T-helper 2 cell (primary cell): ENCODE measurements around the gene TDRD3.

ENCODE experiments used
- DNase-seq, 5 experiments: peaks; one replicate each; pipeline versions ENCODE4 v3.0.0 to v3.0.0-alpha.2; 2012 to 2022

TDRD3 gene

DNA sequence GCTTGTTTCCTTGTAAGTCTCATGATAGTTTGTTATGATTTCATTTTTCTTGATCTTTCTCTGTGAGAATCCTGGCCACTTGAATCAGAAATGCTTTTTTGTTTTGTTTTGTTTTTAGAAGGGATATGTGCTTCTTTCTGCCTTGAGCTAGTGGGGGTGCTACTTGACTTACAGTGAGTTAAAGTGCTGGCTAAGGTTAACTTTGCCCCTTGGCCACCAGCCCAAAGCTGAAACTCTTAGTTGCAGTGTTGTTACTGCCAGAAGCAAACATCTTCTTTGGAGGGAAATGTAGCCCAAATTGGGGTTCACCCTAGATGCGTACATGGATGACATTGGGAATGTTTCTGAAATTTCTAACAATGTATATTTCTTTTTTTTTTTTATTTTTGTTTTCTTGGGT is 57.4 kb downstream of the TDRD3 start:
- no peak for DNase-seq

GRCh38 chr13:60463787-60464186 is 66.8 kb downstream of the TDRD3 start:
- DNase-seq, result no peak

GRCh38 chr13:60467098-60467497 is 70.1 kb downstream of the TDRD3 start:
- no peak for DNase-seq

DNA sequence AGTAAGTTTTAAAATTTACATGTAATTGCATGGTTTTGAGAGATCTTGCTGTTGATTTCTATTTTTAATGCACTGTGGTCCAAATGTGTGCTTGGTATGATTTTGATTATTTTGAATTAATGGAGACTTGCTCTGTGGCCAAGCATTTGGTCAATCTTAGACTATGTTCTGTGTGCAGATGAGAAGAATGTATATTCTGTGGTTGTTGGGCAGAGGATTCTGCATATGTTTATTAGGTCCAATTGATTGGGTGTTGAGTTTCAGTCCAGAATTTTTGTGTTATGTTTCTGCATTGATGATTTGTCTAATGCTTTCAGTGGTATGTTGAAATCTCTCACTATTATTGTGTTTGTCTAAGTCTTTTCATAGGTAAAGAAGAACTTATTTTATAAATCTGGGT is 82.3 kb downstream of the TDRD3 start:
- no peak for DNase-seq

DNA sequence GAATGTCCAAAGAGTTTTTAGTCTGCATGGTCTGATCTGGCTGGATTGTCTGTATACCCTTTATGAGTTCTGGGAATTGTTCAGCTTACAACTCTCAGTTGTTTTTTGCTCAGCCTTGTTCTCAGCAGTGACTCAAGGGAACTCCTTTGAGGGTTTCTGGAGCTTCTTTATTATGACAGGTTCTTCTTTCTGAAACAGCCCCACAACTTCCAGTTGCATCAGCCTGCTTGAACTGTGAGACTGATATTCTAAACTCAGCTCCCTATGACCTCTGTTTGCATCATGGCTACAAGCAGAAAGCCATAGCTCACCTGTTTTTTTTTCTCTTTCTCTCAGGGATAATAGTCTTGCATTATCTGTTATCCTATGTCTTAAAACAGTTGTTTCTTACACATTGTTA is 85.0 kb downstream of the TDRD3 start:
- no peak for DNase-seq

DNA sequence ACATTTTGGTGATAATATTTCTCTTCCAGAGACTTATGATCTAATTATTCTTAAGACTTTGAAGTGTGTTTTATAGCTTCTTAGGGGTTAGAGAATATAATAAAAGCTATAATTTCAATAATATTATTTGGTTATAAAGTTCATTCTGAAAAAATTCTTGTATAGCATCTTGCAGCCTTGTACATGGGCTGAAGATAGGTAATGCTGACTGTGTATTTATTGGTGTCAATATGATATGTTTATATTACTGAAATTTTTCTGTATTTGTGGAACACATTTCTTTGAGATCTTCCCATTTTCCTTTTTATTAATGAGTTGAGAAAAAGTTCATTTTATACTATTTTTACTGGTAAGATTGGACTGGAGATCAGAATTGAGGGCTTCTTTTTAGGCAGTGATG is 87.8 kb downstream of the TDRD3 start:
- DNase-seq, result no peak

DNA sequence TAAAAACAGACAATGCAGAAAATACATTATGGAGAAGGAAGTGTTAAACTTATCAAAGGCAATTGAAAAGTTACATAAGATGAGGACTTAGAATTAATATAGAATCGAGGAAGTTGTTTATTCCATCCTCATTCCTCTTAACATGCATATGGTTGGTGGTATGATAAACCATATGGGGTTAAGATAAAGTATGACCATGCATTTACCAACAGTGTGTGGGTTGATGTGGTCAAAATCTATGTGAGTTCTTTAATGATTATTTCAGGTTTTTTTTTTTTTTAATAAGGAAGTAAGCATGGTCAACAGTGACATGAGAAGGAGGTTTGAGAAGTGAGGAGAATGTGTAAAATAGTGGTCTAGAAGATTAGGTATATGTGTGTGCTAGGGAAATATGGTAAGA is 94.5 kb downstream of the TDRD3 start:
- no peak for DNase-seq

DNA sequence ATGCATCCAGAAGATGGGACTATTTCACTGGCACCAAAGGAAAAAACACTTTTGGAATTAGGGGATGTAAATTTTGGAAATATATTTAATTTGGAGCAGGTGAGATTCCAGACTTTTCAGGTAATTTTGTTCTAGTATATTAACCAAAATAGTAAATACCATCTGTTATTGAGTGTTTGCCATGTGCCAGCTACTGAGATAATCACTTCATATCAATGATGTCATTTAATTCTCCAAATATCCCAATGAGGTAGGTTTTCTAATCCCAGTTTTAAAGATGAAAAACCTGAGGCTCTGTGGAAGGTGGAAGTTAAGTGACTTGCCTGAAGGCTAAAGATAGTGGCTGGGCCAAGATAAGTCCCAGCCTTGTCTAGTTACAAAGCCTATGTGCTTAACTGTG is 95.2 kb downstream of the TDRD3 start:
- no peak for DNase-seq

DNA sequence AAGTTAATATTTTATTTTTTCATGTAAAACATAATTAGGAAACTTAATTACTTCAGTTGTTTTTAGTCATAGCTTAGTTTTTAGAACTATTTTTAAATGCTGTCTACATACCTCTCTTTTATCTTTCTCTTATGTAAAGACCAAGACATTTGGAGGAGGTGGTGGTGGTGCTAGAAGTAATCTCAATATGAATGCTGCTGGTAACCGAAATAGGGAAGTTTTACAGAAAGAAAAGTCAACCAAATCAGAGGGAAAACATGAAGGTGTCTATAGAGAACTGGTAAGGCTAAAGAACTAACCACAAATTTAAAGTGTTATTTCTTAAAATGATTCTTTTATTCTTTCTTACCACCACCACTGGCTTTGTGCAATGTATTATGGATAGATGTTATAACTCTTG is 97.3 kb downstream of the TDRD3 start:
- DNase-seq, result no peak

GRCh38 chr13:60501236-60501635 is 104.2 kb downstream of the TDRD3 start:
- DNase-seq, result no peak

DNA sequence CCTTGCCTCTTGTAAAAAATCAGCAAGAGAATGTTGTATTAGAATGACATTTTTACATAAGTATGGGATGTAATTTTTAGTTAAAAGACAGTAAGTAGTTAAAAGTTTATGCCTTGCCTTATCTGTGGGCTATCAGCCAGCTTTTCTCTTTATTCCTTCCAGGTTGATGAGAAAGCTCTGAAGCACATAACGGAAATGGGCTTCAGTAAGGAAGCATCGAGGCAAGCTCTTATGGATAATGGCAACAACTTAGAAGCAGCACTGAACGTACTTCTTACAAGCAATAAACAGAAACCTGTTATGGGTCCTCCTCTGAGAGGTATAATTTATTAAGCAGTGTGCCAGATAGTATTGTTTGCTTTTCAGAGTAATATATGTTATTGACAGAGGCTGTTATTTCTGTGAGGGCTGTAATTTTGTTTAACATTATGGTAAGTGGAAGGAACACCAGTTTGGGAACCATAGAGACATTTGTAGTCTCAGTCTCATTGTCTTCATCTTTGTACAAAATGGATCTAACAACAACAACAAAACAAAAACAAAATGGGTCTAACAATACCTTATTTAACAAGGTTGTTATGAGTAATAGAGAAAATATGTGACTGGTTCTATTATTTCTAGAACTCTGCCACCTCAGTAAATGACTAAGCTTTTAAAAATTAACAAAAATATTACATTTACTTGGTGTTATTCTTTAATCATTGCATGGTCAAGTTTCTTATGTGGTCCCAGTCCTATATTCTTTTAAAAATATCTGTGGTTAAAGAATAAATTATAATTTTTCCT is 112.8 kb downstream of the TDRD3 start:
- no peak for DNase-seq

DNA sequence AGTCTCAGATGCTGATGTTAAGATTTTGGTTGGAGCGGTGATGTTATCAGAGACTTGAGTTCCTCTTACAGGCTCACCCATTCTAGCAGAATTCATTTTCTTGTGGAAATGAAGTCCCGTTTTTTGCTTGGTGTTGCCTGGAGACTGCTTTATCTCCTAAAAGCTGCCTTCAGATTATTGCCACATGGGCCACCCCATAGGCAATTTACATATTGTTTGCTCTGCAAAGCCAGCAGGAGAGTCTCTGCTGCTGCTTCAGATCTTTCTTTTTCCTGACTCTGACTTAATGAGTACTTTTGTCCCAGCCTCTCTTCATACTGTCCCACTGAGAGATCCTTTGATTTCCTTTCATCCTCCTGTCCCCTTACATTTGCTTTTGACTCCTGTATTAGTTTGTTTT is 114.6 kb downstream of the TDRD3 start:
- DNase-seq, result no peak

- DNase-seq, result no peak
These were observed 117.9 kb downstream of the TDRD3 start for GRCh38 chr13:60514891-60515290.

DNA sequence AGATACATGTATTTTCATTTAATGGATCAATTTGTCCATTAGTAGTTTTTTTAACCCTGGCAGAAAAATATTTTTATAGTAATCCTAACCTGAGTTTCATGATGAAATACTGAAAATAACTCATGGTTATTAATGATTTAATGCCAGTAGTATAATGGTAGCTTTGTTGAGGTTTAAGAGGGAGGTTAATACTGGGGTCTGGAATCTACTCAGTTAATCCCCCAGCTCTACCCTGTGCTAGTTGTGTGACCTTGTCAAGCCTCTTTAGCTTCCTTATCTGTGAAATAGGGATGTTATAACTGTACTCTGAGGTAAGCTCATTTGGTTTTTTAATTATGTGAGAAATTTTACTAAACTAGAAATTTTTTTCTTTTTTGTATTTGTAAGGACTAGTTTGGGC is 122.5 kb downstream of the TDRD3 start:
- no peak for DNase-seq

DNA sequence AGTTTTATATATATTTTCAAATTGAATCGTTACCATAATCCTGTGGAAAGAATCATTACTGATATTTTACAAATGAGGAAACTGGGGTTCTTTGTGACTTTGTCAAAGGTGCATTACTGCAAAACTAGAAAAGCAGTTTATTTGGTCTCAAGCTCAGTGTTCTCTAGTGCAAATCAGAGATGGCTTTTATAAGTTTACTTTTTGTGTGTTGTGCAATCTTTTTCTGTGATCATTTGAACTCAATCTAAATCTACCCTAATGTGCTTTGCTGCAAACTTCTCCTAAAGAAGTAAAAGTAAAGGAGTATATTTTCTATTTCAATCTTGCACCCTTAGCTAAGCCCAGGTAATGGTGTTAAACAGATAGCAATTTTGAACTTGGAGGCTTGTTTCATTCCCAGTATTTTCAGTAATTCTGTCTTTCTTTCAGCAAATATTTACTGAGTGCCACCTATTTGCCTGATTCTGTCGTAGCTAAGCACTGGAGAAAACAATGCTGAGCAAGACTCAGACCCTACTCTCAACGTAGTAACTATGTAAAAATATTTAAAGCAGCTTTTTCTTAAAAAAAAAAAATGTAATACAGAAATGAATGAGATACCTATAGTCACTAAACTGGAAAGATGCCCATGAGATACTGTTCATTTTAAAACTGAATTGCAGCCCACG is 124.0 kb downstream of the TDRD3 start:
- DNase-seq, result peak in 1 of 5 experiments; percentile 4

DNA sequence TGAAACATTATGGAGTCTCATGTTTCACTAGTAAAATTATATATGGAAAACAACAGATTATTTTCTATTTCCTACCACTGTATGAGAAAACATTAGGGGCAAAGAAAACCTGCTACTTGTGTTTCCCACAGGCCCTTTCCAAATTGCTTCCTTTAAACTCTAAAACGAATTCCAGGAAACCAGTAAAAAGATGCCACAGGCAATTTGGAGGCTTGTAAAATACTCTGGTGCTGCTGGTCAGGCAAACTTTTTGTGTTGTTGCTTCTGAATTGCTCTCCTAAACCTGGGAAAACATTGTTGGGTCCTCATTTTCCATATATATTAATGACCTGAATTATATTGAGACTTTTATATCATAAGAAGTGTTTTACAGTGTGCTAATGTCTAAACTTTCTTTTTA is 141.5 kb downstream of the TDRD3 start:
- DNase-seq, result no peak

DNA sequence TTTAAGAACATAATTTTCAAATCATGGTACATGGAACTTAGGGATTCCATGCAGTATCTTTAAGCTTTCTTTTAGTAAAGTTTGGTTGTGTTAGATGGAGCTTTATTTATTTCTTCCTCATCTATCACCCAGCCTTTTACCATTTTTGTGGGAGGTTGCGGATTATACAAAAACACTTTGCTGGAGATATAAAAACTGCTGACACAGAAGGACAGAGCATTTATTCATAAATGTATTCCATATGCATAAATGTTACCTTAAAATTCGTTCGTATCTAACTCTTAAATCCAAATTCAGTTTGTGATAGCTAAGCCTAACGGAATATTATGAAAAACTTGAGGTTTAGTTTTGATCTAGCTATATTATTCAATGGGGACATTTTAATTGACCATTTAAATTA is 143.3 kb downstream of the TDRD3 start:
- no peak for DNase-seq

DNA sequence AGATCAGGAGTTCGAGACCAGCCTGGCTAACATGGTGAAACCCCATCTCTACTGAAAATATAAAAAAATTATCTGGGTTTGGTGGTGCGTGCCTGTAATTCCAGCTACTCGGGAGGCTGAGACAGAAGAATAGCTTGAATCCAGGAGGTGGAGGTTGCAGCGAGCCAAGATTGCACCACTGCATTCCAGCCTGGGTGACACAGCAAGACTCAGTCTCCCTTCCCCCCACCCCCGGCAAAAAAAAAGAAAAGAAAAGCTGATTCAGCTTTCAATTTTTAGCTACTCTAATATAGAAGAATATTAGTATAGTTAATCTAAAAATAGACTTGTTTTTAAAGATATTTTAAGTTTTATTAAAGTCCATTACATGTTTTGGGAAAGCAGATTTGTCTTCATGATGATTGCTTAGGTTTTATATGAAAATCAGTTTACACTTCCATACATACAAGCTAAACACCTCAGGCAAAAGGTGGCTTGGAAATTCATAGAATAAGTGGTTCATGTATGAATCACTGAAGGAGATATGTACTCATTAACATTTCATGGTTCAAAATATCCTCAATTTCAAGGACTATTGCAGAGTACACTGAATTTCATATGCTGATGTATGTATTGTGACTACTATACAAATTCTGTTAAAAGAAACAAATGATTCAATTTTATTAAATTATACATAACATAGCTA is 165.2 kb downstream of the TDRD3 start:
- DNase-seq, result no peak

DNA sequence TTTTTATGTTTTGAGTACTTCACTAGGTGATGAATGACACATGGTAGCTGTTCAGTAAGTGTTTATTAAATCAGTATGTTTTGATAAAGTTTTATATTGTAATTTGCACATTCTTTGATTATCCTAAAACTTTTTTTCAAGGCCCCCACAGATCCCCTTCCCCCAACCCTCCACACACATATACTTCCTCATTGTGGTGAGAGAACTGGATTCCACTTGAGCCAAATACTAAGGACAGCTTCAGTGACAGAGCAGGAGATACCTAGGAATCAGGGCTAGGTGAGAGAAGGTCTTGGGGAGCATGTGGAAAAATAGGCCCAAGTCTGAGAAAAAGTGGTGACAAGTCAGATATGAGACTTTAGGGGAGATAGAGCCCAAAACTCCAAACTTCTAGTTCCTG is 174.6 kb downstream of the TDRD3 start:
- DNase-seq, result no peak

DNA sequence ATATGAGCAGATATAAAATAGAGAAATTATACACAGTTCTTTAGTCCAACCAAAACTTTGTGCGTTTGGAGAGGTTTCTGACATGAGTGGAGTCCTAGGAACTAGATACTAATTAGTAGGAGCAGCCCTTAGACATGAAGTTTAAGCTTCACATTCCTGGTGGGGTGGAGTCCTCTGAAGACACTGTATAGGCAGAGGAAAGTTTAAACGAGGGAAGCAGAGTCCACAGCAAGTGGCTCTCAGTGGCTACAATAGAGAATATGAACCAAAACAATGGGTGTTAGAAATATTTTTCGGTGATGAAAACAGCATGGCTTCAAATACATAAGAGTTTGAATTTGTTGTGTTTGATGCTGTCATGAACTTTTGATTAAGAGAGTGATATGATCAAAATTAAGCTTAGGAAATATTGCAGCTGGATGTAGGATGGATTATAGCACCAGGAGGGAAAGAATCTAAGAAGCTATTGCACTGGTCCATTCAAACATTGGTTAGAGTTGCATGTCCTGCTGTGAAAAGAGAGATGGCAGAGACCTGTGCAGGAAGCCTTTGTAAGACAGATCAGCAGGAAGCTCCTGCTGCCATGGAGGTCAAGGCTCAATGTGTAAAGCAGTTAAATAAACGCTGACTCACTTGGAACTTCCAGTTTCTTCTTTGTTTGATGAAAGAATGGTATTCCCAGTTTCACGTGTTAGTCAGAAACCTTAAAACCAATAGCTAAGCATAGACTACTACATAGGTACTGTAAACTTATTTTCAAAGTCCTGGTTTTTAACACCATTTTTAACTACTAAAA is 175.2 kb downstream of the TDRD3 start:
- DNase-seq, result no peak

DNA sequence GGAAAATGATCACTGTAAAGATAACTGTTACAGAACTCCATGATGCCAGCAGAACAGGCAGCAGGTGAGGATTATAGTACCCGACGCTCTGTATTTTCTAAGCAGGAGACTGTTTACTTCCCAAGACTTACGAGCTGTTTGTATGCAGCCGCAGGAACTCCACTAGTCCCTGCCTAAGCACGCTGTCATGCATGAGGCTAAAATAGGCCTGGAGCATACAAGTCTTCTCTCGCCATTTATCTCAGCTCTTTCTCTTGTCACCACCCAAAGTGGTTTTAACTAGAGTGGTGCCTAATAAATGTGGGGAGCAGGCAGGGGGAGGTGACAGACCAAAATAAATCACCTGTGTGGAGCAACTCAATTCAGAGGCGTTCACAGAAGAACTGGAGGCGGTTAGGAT is 175.8 kb downstream of the TDRD3 start:
- DNase-seq, result no peak

DNA sequence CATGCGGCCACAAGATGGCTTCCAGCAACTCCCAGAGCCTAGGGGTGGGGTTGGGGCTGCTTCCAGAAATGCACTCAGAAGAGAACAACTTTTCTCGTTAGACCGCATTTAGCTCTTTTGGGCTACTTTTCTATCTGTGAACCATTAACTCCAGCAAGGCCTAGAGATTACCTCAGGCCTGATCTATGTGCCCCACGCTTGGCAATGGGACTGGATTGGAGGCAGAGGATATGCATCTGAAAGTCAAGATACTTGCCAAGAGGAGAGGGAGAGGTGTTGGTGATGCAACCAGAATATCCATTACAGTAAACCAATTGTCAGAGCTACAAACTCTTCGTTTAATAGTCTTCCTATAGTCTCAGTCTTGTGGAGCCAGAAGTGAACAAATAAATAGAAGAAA is 177.7 kb downstream of the TDRD3 start:
- no peak for DNase-seq

DNA sequence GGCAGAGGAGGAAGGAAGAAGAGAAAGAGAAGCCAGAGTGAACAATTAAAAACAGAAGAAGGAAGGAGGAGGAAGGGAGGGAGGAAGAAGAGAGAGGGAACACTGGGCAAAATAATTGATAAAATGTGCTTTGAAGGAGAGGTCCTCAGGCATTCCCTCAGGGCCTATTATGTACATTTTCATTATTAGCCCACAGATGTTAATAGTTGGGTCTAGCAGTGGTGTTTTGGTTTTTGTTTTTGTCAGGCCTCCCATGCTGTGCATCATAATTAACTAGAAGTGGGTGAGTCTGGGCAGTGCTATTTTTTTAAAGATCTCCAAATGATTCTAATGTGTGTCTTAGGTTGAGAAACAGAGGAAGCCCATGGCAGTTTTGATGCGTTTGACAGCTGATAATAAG is 178.1 kb downstream of the TDRD3 start:
- DNase-seq, result no peak
